Chondrocyte (in vitro differentiated cells): Measurements from ENCODE around the gene BPTF. TPM values are rescaled to one million over a fixed set of nuclear protein-coding genes. Genes with fewer than 3 reads are reported as not detected.
"Not testable (repeated sequence)": the region's sequence is repeated elsewhere in the genome, so short reads cannot be mapped to it uniquely, and the experiment has no call there.

Source experiments
- DNase-seq: peaks from one replicate; pipeline ENCODE4 v3.0.0; 2021; ENCODE audit warnings: mixed read lengths, low spot score
- H3K27ac Mint-ChIP-seq: one replicate; pipeline ENCODE4 v1.8.0; 2021; ENCODE audit warnings: mild to moderate bottlenecking, moderate library complexity, mixed read lengths; ENCODE audit not compliant: unreplicated experiment
- H3K27me3 Mint-ChIP-seq: 2 replicates; pipeline ENCODE4 v1.8.0; 2021; ENCODE audit warnings: low read depth, mixed read lengths
- H3K36me3 Mint-ChIP-seq: 2 replicates; pipeline ENCODE4 v1.8.0; 2021; ENCODE audit warnings: low read depth, mixed read lengths
- H3K4me1 Mint-ChIP-seq: 2 replicates; pipeline ENCODE4 v1.8.0; 2021; ENCODE audit warnings: low read depth, mild to moderate bottlenecking, mixed read lengths
- H3K4me3 Mint-ChIP-seq: one replicate; pipeline ENCODE4 v1.8.0; 2021; ENCODE audit warnings: mild to moderate bottlenecking, moderate library complexity, mixed read lengths; ENCODE audit not compliant: unreplicated experiment
- H3K9me3 Mint-ChIP-seq: 2 replicates; pipeline ENCODE4 v1.8.0; 2021; ENCODE audit warnings: low read depth, mixed read lengths
- total RNA-seq: library from RNA; stranded (reverse); gene quantifications from 3 replicates; pipeline ENCODE4 v1.2.1, GENCODE V29; 2021
- TF ChIP-seq, protein P1 (sequence below): fragments of 200-600 bp; sonication (generic); IDR thresholded peaks from 2 replicates; pipeline ENCODE4 v1.5.0; 2021; ENCODE audit warnings: antibody characterized with exemption, mild to moderate bottlenecking, moderate library complexity

BPTF gene
- total RNA-seq, 1 donor from 2014 or later: 75.7 TPM

DNA sequence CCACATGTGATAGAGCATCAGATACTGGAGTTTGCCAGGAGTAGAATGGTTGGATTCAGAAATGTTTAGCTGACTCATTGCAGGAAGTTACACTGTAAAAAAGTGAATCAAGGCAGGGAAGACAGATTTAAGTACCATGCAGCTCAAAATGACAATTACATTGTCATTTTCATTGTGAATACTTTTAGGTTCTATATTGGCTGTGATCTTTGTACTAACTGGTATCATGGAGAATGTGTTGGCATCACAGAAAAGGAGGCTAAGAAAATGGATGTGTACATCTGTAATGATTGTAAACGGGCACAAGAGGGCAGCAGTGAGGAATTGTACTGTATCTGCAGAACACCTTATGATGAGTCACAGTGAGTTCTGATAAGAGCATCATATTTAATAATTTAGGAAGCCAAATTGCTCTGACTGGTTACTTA lies 137.9 kb downstream of the BPTF start:
- H3K4me3 Mint-ChIP-seq, DNase-seq, H3K9me3 Mint-ChIP-seq, H3K4me1 Mint-ChIP-seq, H3K27me3 Mint-ChIP-seq: not testable (repeated sequence)
- Mint-ChIP-seq H3K27ac (peak overlapping the region; percentile 78), H3K36me3 (peaks cover 21% of the 10 kb centered on the region)
- TF ChIP-seq, protein P1, sequence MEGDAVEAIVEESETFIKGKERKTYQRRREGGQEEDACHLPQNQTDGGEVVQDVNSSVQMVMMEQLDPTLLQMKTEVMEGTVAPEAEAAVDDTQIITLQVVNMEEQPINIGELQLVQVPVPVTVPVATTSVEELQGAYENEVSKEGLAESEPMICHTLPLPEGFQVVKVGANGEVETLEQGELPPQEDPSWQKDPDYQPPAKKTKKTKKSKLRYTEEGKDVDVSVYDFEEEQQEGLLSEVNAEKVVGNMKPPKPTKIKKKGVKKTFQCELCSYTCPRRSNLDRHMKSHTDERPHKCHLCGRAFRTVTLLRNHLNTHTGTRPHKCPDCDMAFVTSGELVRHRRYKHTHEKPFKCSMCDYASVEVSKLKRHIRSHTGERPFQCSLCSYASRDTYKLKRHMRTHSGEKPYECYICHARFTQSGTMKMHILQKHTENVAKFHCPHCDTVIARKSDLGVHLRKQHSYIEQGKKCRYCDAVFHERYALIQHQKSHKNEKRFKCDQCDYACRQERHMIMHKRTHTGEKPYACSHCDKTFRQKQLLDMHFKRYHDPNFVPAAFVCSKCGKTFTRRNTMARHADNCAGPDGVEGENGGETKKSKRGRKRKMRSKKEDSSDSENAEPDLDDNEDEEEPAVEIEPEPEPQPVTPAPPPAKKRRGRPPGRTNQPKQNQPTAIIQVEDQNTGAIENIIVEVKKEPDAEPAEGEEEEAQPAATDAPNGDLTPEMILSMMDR: peak; percentile 85

DNA sequence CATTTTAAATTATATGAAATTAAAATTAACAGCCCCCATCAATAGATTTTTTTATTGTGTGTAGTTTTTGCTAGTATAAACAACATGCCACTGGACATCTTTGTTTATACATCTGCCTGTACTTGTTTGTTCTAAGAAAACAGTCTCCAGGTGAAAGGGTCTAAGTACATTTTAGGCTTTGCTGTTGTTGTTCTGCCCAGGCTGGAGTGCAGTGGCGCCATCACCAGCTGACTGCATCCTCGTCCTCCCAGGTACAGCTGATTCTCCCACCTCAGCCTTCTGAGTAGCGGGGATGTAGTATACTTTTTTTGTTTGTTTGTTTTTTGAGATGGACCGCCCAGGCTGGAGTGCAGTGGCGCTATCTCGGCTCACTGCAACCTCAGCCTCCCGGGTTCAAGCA lies 145.5 kb downstream of the BPTF start:
- H3K36me3 Mint-ChIP-seq: peaks cover 10% of the 10 kb centered on the region
- DNase-seq: no peak
- no peaks in the 10 kb centered on the region for H3K27me3 Mint-ChIP-seq
- H3K4me3 Mint-ChIP-seq: no peak overlapping the region
- TF ChIP-seq, protein P1: no peak
- H3K4me1 Mint-ChIP-seq: no peaks in the 10 kb centered on the region
- H3K9me3 Mint-ChIP-seq: no peaks in the 10 kb centered on the region
- no peak overlapping the region for H3K27ac Mint-ChIP-seq

DNA sequence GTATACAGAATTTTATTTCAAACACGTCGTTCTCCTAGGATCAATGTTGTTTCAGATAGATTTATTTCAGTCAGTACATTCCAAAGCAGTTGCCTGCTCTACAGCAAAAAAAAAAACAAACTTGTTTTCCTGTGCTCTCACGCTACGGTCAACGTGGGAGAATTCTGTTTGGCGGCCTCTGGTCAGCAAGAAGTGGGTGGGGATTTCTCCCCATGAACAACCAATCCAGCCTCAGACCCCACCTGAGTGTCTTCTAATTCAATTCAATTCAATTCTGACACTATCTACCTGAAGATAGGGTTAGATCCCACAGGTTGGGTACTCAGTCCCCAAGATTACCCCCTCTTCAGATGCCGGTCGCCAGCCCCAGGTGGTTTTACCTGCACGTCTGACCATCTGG lies 148.9 kb downstream of the BPTF start:
- H3K4me3 Mint-ChIP-seq: no peak overlapping the region
- peaks cover 8% of the 10 kb centered on the region for H3K4me1 Mint-ChIP-seq
- H3K27ac Mint-ChIP-seq: no peak overlapping the region
- no peaks in the 10 kb centered on the region for H3K9me3 Mint-ChIP-seq
- no peak for DNase-seq
- TF ChIP-seq, protein P1: no peak
- H3K27me3 Mint-ChIP-seq: no peaks in the 10 kb centered on the region
- H3K36me3 Mint-ChIP-seq: peaks cover 13% of the 10 kb centered on the region

DNA sequence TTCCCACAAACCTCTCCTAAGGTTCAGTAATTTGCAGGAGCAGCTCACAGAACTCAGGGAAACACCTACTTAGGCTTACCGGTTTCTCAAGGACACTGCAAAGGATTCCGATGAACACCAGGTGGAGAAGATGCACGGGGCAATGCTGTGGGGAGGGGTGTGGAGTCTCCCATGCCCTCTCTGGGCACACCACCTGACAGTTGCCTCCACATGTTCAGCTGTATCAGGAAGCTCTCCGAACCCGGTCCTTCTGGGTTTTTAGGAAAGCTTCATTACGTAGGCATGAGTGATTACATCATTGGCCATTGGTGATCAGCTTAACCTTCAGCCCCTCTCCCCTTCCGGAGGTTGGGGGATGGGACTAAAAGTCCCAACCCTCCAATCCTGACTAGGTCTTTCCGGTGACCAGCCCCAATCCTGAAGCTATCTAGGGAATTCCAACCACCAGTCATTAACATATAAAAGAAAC lies 149.3 kb downstream of the BPTF start:
- DNase-seq: no peak

DNA sequence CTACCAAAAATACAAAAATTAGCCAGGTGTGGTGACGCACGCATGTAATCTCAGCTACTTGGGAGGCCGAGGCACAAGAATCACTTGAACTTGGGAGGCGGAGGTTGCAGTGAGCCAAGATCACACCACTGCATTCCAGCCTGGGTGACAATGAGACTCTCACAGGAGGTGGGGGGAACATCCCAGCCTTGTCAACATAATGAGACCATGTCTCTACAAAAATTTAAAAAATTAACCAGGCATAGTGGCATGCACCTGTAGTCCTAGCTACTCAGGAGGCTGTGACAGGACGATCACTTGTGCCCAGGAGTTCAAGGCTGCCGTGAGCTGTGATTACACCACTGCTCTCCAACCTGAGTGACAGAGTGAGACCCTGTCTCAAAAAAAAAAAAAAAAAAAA lies 151.0 kb downstream of the BPTF start:
- H3K36me3 Mint-ChIP-seq: peaks cover 13% of the 10 kb centered on the region
- not testable (repeated sequence) for H3K27me3 Mint-ChIP-seq, H3K4me1 Mint-ChIP-seq, H3K4me3 Mint-ChIP-seq, H3K9me3 Mint-ChIP-seq, H3K27ac Mint-ChIP-seq
- DNase-seq: peak; percentile 18

More for the DNA sequence above, 149.3 kb downstream of the BPTF start:
- no peak overlapping the region for H3K27ac Mint-ChIP-seq
- no peaks in the 10 kb centered on the region for H3K27me3 Mint-ChIP-seq
- no peaks in the 10 kb centered on the region for H3K9me3 Mint-ChIP-seq
- H3K36me3 Mint-ChIP-seq: peaks cover 13% of the 10 kb centered on the region
- no peak overlapping the region for H3K4me3 Mint-ChIP-seq
- peaks cover 8% of the 10 kb centered on the region for H3K4me1 Mint-ChIP-seq
- TF ChIP-seq, protein P1: no peak

DNA sequence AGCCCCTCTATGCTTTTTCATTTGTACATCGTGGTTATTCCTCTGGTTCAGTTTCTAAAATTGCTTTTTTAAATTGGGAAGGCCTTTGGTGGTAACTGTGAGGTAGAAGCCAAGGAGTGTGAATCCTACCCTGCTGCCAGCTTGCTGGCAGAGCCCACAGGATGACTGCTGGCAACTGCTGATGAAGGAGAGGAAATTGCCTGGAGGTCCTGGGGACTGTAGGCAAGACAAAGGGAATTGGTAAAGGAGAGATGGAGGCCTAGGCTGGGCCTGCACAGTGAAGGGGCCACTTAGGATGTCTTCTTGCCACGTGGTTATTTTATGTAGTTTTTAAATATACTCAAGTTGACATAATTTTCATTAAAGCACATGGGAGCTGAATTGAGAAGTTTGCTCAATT lies 155.2 kb downstream of the BPTF start:
- peak; percentile 17 for DNase-seq
- no peak overlapping the region for H3K27ac Mint-ChIP-seq
- no peaks in the 10 kb centered on the region for H3K9me3 Mint-ChIP-seq
- H3K27me3 Mint-ChIP-seq: no peaks in the 10 kb centered on the region
- no peak overlapping the region for H3K4me3 Mint-ChIP-seq
- peaks cover 8% of the 10 kb centered on the region for H3K4me1 Mint-ChIP-seq
- H3K36me3 Mint-ChIP-seq: peaks cover 11% of the 10 kb centered on the region
- TF ChIP-seq, protein P1: no peak

DNA sequence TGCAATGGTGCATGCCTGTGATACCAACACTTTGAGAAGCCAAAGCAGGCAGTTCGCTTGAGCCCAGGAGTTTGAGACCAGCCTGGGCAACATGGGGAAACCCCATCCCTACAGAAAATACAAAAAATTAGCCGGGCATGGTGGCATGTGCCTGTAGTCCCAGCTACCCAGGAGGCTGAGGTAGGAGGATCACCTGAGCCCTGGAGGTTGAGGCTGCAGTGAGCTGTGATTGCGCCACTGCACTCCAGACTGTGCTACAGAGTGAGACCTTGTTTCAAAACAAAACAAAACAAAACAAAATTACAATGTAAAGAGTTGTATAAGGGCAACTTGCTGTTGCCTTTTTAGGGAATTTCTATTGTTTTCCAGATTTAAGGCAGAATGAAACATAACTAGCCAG lies 155.6 kb downstream of the BPTF start:
- H3K4me1 Mint-ChIP-seq, H3K4me3 Mint-ChIP-seq, H3K36me3 Mint-ChIP-seq, H3K9me3 Mint-ChIP-seq, H3K27me3 Mint-ChIP-seq, H3K27ac Mint-ChIP-seq: not testable (repeated sequence)
- peak; percentile 2 for DNase-seq
